Endothelial cell of umbilical vein (primary cell): ENCODE results near the gene SP2.

Source experiments
- EZH2 ChIP-seq: IDR thresholded peaks from 2 replicates; pipeline ENCODE4 v1.6.1; 2012; ENCODE audit warnings: borderline replicate concordance, low read depth, mild to moderate bottlenecking, moderate library complexity, low read length, inconsistent platforms; ENCODE audit not compliant: severe bottlenecking
- FOS ChIP-seq: IDR thresholded peaks from 2 replicates; pipeline ENCODE4 v1.6.1; 2011; ENCODE audit warnings: mild to moderate bottlenecking, low read length, moderate library complexity, borderline replicate concordance; ENCODE audit not compliant: insufficient read depth
- JUN ChIP-seq: IDR thresholded peaks from 2 replicates; pipeline ENCODE4 v1.6.1; 2011; ENCODE audit warnings: borderline replicate concordance, low read depth; ENCODE audit not compliant: insufficient read length, insufficient read depth
- MAX ChIP-seq: IDR thresholded peaks from 2 replicates; pipeline ENCODE4 v1.6.1; 2011; ENCODE audit not compliant: insufficient read depth, insufficient read length
- MYC ChIP-seq: IDR thresholded peaks from one replicate; pipeline ENCODE4 v1.6.1; 2011; ENCODE audit warnings: mild to moderate bottlenecking, low read depth, low read length
- POLR2A ChIP-seq: IDR thresholded peaks from 2 replicates; pipeline ENCODE4 v1.6.1; 2012; ENCODE audit warnings: low read depth, mild to moderate bottlenecking, control low read depth, low read length
- POLR2AphosphoS5 ChIP-seq: IDR thresholded peaks from 2 replicates; pipeline ENCODE4 v1.6.1; 2012; ENCODE audit warnings: low read depth, mild to moderate bottlenecking, control low read depth, low read length, moderate library complexity; ENCODE audit not compliant: insufficient read depth
- TF ChIP-seq, protein P1 (sequence below), 2 donors: IDR thresholded peaks; 1 replicate in 1 of 2; 2 replicates in 1 of 2; pipeline ENCODE4 v1.5.1; 2011; ENCODE audit warnings: low read length in 2 of 2, mild to moderate bottlenecking in 2 of 2, moderate library complexity in 2 of 2, control low read depth in 1 of 2, inconsistent platforms in 1 of 2, low read depth in 1 of 2; ENCODE audit not compliant: insufficient read depth in 1 of 2; ENCODE audit errors: extremely low read depth in 1 of 2

DNA sequence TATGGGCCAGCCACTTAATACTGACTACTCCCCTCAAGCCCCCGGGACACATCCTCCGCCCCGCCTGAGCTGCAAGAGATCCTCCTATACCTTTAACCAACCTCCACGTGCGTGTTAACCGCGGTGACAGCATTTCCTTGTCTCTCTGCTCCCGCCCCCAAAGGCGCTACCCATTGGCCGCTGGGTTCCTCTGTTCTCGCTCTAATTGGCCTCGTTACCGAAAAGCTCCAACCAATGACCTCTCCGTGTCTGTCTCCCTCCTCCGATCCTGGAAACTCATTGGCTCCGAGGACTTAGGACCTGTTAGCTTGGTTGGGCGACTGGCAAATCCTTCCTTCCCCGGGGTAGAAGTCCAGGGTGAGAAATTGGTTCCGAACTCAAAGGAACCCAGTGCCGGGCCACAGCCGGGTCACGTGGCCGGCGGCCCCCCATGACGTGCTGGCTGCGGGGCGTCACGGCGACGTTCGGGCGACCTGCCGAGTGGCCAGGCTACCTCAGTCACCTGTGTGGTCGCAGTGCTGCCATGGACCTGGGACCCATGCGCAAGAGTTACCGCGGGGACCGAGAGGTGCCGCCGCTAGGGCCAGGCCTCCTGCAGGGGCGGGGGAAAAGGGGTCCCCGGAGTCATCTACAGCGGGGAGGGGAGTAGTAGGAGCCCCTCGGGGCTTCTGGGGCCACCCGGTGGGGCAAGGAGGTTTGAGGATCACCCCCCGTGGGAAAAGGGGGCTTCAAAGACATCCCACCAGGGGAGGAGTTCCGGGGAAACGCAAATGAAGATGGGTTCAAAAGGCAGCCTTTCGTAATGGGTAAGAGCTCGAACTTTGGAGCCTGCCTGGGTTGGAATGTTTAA is 45.4 kb downstream of the SP2 start, which contains the start of gene PNPO:
- TF ChIP-seq POLR2A (no peak), EZH2 (no peak), MAX (peak; percentile 95), POLR2AphosphoS5 (no peak), JUN (peak; percentile 10), FOS (no peak), MYC (peak; percentile 95)
- TF ChIP-seq, protein P1, sequence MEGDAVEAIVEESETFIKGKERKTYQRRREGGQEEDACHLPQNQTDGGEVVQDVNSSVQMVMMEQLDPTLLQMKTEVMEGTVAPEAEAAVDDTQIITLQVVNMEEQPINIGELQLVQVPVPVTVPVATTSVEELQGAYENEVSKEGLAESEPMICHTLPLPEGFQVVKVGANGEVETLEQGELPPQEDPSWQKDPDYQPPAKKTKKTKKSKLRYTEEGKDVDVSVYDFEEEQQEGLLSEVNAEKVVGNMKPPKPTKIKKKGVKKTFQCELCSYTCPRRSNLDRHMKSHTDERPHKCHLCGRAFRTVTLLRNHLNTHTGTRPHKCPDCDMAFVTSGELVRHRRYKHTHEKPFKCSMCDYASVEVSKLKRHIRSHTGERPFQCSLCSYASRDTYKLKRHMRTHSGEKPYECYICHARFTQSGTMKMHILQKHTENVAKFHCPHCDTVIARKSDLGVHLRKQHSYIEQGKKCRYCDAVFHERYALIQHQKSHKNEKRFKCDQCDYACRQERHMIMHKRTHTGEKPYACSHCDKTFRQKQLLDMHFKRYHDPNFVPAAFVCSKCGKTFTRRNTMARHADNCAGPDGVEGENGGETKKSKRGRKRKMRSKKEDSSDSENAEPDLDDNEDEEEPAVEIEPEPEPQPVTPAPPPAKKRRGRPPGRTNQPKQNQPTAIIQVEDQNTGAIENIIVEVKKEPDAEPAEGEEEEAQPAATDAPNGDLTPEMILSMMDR (IDR thresholded peaks at IDR 0.05; ENCODE audit: extremely low read depth in 1 of 2, insufficient read depth in 1 of 2, low read depth in 1 of 2, low read length in 2 of 2), result no peak
